ENCODE results near the gene AFDN.

Gene AFDN

DNA sequence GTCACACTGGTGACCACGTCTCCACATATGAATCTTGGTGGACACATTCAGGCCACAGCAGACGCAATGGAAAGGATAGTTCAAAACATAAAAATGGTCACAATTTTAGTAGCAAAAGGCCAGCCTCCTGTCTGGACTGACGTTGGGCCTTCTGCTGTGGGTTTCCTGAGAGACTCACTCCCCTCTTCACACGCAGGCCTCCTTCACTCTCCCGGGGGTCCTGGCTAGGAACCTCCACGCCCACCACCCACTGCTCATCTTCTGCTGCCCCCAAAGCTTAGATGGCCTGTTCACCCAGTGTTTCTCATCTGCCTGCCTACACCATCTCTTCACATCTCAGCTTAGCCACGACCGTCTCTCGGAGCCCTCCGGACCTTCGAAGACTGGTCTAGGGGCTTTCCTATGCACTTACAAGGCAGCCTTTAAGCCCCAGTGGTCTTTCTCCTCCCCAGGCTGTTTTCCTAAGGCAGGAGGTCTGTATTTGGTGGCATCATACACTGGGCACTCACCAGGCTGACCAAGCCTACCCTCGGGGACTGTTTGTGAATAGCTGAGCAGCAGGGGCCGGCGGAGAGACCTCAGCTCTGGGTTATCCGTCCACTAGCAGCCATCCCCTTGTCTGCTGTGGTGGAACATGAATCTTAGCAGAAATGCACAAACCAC is 46.6 kb upstream of the AFDN start:
- Histone ChIP-seq H3K4me3 (ENCODE audit: insufficient read depth, low read length, poor library complexity, severe bottlenecking) (no peak overlapping the region), H3K9me3 (ENCODE audit: insufficient read depth, low read length) (no peaks in the 10 kb centered on the region), H3F3A (ENCODE audit: insufficient read depth) (no peaks in the 10 kb centered on the region), H3K4me2 (ENCODE audit: low read depth, low read length, poor library complexity, severe bottlenecking) (no peak overlapping the region), H3K9me2 (replicated peaks; ENCODE audit: insufficient read depth, low read length) (no peaks in the 10 kb centered on the region), H2AFZ (ENCODE audit: low read depth, low read length, severe bottlenecking) (no peak overlapping the region), H3K9ac (ENCODE audit: low read length) (no peak overlapping the region), H3K27ac (ENCODE audit: low read depth, low read length) (no peak overlapping the region), H3K27me3 (ENCODE audit: low read length) (no peaks in the 10 kb centered on the region), H4K20me1 (ENCODE audit: low read depth, low read length) (no peaks in the 10 kb centered on the region), H3K36me3 (ENCODE audit: low read length) (no peaks in the 10 kb centered on the region), H3K79me2 (ENCODE audit: insufficient read depth, low read length) (no peaks in the 10 kb centered on the region)
- TF ChIP-seq EZH2phosphoT487 (conservative IDR thresholded peaks at IDR 0.05; ENCODE audit: low read length) (no peak), CTCF (IDR thresholded peaks at IDR 0.05; ENCODE audit: insufficient read depth, low read length, poor library complexity, severe bottlenecking) (no peak)

DNA sequence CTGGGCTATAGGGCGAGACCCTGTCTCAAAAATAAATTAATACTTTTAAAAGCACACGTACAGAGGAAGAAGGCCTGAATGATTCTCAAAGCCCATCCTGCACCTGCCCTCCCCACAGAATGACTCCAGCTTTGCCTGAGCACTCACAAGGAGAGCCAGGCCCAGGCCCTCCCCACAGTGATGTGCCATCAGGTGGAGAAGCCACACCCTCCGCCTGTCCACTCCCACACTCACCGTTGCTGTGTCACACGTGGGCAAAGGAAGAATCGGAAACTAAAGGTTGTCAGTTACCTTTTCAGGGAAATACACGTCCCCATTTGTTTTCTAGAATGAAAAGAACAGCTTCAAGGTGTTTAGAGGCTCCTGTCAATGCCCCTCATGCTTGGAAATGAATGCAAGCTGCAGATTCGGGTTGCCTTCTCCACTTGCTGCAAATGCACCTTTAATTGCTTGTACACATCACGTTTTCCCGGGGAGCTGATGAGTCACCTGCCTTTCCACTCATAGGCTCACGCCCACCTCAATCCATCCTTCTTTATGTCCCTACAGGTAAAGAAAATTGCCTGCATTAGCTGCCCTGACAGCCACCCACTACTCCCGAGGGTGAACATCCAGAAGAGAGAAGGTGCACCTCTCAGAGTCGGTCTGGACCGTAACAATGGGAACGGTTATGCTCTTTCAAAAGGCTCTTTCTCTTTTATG is 45.5 kb upstream of the AFDN start:
- Histone ChIP-seq H3K9me2 (replicated peaks; ENCODE audit: insufficient read depth, low read length) (no peaks in the 10 kb centered on the region), H3K79me2 (ENCODE audit: insufficient read depth, low read length) (no peaks in the 10 kb centered on the region), H4K20me1 (ENCODE audit: low read depth, low read length) (no peaks in the 10 kb centered on the region), H3K36me3 (ENCODE audit: low read length) (no peaks in the 10 kb centered on the region), H2AFZ (ENCODE audit: low read depth, low read length, severe bottlenecking) (no peak overlapping the region), H3K4me2 (ENCODE audit: low read depth, low read length, poor library complexity, severe bottlenecking) (no peak overlapping the region), H3K27ac (ENCODE audit: low read depth, low read length) (no peak overlapping the region), H3K4me3 (ENCODE audit: insufficient read depth, low read length, poor library complexity, severe bottlenecking) (no peak overlapping the region), H3F3A (ENCODE audit: insufficient read depth) (no peaks in the 10 kb centered on the region), H3K9ac (ENCODE audit: low read length) (no peak overlapping the region), H3K27me3 (ENCODE audit: low read length) (no peaks in the 10 kb centered on the region), H3K9me3 (ENCODE audit: insufficient read depth, low read length) (no peaks in the 10 kb centered on the region)
- TF ChIP-seq EZH2phosphoT487 (conservative IDR thresholded peaks at IDR 0.05; ENCODE audit: low read length) (no peak), CTCF (IDR thresholded peaks at IDR 0.05; ENCODE audit: insufficient read depth, low read length, poor library complexity, severe bottlenecking) (no peak)

GRCh38 chr6:167781868-167782267 is 44.8 kb upstream of the AFDN start:
- no peaks in the 10 kb centered on the region for H3F3A ChIP-seq (ENCODE audit: insufficient read depth)
- TF ChIP-seq EZH2phosphoT487 (conservative IDR thresholded peaks at IDR 0.05; ENCODE audit: low read length) (no peak), CTCF (IDR thresholded peaks at IDR 0.05; ENCODE audit: insufficient read depth, low read length, poor library complexity, severe bottlenecking) (no peak)
- H3K36me3 ChIP-seq (ENCODE audit: low read length): no peaks in the 10 kb centered on the region
- H3K27ac ChIP-seq (ENCODE audit: low read depth, low read length): no peak overlapping the region
- no peaks in the 10 kb centered on the region for H3K27me3 ChIP-seq (ENCODE audit: low read length)
- no peaks in the 10 kb centered on the region for H3K9me3 ChIP-seq (ENCODE audit: insufficient read depth, low read length)
- H3K9me2 ChIP-seq (replicated peaks; ENCODE audit: insufficient read depth, low read length): no peaks in the 10 kb centered on the region
- H2AFZ ChIP-seq (ENCODE audit: low read depth, low read length, severe bottlenecking): no peak overlapping the region
- no peaks in the 10 kb centered on the region for H3K79me2 ChIP-seq (ENCODE audit: insufficient read depth, low read length)
- H3K9ac ChIP-seq (ENCODE audit: low read length): no peak overlapping the region
- no peak overlapping the region for H3K4me3 ChIP-seq (ENCODE audit: insufficient read depth, low read length, poor library complexity, severe bottlenecking)
- no peaks in the 10 kb centered on the region for H4K20me1 ChIP-seq (ENCODE audit: low read depth, low read length)
- H3K4me2 ChIP-seq (ENCODE audit: low read depth, low read length, poor library complexity, severe bottlenecking): no peak overlapping the region

Data from SU-DHL-6 (cell line).